Neuronal stem cell (in vitro differentiated cells): Measurements from ENCODE around the gene CACNB3.

Experiments
- DNase-seq: peaks from one replicate; pipeline ENCODE4 v3.0.0-alpha.2; 2013; ENCODE audit warnings: low spot score
- H2AFZ ChIP-seq: one replicate; pipeline ENCODE4 v1.6.1; 2013; ENCODE audit warnings: mild to moderate bottlenecking, low read length, inconsistent platforms
- H2AK5ac ChIP-seq: 2 replicates; pipeline ENCODE4 v1.6.1; 2013; ENCODE audit warnings: low read depth, mild to moderate bottlenecking, inconsistent platforms, low read length, moderate library complexity, mixed read lengths
- H2BK120ac ChIP-seq: 2 replicates; pipeline ENCODE4 v1.6.1; 2013; ENCODE audit warnings: low read depth, mild to moderate bottlenecking, inconsistent platforms, low read length, moderate library complexity, mixed read lengths
- H2BK12ac ChIP-seq: one replicate; pipeline ENCODE4 v1.6.1; 2013; ENCODE audit warnings: low read length, inconsistent platforms
- H2BK15ac ChIP-seq: 2 replicates; pipeline ENCODE4 v1.6.1; 2013; ENCODE audit warnings: mild to moderate bottlenecking, low read length, inconsistent platforms, mixed read lengths
- H2BK5ac ChIP-seq: one replicate; pipeline ENCODE4 v1.6.1; 2013; ENCODE audit warnings: inconsistent platforms, mild to moderate bottlenecking, low read length, moderate library complexity
- H3K14ac ChIP-seq: one replicate; pipeline ENCODE4 v1.6.1; 2013; ENCODE audit warnings: low read length, inconsistent platforms
- H3K18ac ChIP-seq: 2 replicates; pipeline ENCODE4 v1.6.1; 2013; ENCODE audit warnings: low read length, inconsistent platforms
- H3K23ac ChIP-seq: 2 replicates; pipeline ENCODE4 v1.6.1; 2013; ENCODE audit warnings: low read depth, mild to moderate bottlenecking, mixed read lengths, low read length, inconsistent platforms; ENCODE audit not compliant: poor library complexity
- H3K27ac ChIP-seq: replicated peaks from 3 replicates; pipeline ENCODE4 v1.5.1; 2013; ENCODE audit warnings: low read length, inconsistent platforms
- H3K27me3 ChIP-seq, 3 experiments: 2 replicates each; pipeline ENCODE4 v1.6.1; 2013; ENCODE audit warnings: low read length in 3 of 3, mild to moderate bottlenecking in 2 of 3, inconsistent platforms in 1 of 3, low read depth in 1 of 3, mixed read lengths in 1 of 3, moderate library complexity in 1 of 3; ENCODE audit not compliant: control insufficient read depth in 3 of 3, insufficient read depth in 3 of 3
- H3K36me3 ChIP-seq, 2 donors: replicated peaks in 1 of 2; 2 replicates each; pipeline ENCODE4 v1.6.1; 2013; ENCODE audit warnings: low read length in 2 of 2; ENCODE audit not compliant: control insufficient read depth in 2 of 2, insufficient read depth in 2 of 2
- H3K4ac ChIP-seq: 2 replicates; pipeline ENCODE4 v1.6.1; 2013; ENCODE audit warnings: inconsistent platforms, mild to moderate bottlenecking, low read length, moderate library complexity
- H3K4me1 ChIP-seq, 2 donors: 1 replicate in 1 of 2; 2 replicates in 1 of 2; pipeline ENCODE4 v1.6.1; 2013; ENCODE audit warnings: low read length in 2 of 2, low read depth in 1 of 2; ENCODE audit not compliant: control insufficient read depth in 2 of 2, insufficient read depth in 1 of 2
- H3K4me2 ChIP-seq: one replicate; pipeline ENCODE4 v1.6.1; 2013; ENCODE audit warnings: mild to moderate bottlenecking, low read length, inconsistent platforms; ENCODE audit not compliant: insufficient read depth, poor library complexity, severe bottlenecking
- H3K4me3 ChIP-seq, 2 donors: 2 replicates each; pipeline ENCODE4 v1.5.1; 2013; ENCODE audit warnings: low read length in 2 of 2, mild to moderate bottlenecking in 2 of 2, inconsistent platforms in 1 of 2, moderate library complexity in 1 of 2
- H3K79me1 ChIP-seq: one replicate; pipeline ENCODE4 v1.6.1; 2013; ENCODE audit warnings: low read depth, mild to moderate bottlenecking, inconsistent platforms, low read length, moderate library complexity
- H3K9ac ChIP-seq: one replicate; pipeline ENCODE4 v1.6.1; 2013; ENCODE audit warnings: mild to moderate bottlenecking, low read depth, low read length, inconsistent platforms; ENCODE audit not compliant: poor library complexity
- H3K9me3 ChIP-seq, 2 donors: replicated peaks in 1 of 2; 2 replicates each; pipeline versions ENCODE3 to v1.6.1; 2013; ENCODE audit warnings: low read length in 2 of 2, mild to moderate bottlenecking in 2 of 2, inconsistent platforms in 1 of 2, low read depth in 1 of 2, mixed read lengths in 1 of 2, moderate library complexity in 1 of 2; ENCODE audit not compliant: control insufficient read depth in 2 of 2, insufficient read depth in 1 of 2
- H4K8ac ChIP-seq: one replicate; pipeline ENCODE4 v1.6.1; 2013; ENCODE audit warnings: low read depth, mild to moderate bottlenecking, inconsistent platforms, low read length, moderate library complexity
- H4K91ac ChIP-seq: one replicate; pipeline ENCODE4 v1.6.1; 2013; ENCODE audit warnings: low read length, low read depth, mild to moderate bottlenecking, inconsistent platforms; ENCODE audit not compliant: poor library complexity
- WGBS, 2 donors: extraction: QIAGEN DNeasy Blood & Tissue Kit; methylation state at CpG; one replicate each; pipeline ENCODE4 v1.1.7; 2013; ENCODE audit warnings: missing lambda C conversion rate in 2 of 2, mixed read lengths in 1 of 2; ENCODE audit not compliant: insufficient read length in 2 of 2, insufficient replicate concordance in 1 of 2; ENCODE audit errors: extremely low coverage in 2 of 2; 5-methylcytosine and 5-hydroxymethylcytosine counted together

Gene CACNB3

GRCh38 chr12:48773686-48774085 is 44.6 kb upstream of the CACNB3 start:
- H3K9ac ChIP-seq = peak overlapping the region; percentile 39
- H2BK120ac ChIP-seq = no peak overlapping the region
- no peak overlapping the region for H3K27ac ChIP-seq
- no peaks in the 10 kb centered on the region for H3K27me3 ChIP-seq
- no peak overlapping the region for H2AK5ac ChIP-seq
- no peak overlapping the region for H3K4ac ChIP-seq
- no peak overlapping the region for H2BK5ac ChIP-seq
- no peak overlapping the region for H4K91ac ChIP-seq
- peaks cover 0 to 3% of the 10 kb centered on the region in 2 donors for H3K4me1 ChIP-seq
- no peak overlapping the region for H3K4me2 ChIP-seq
- no peak overlapping the region for H3K4me3 ChIP-seq
- no peak overlapping the region for H3K18ac ChIP-seq
- H3K36me3 ChIP-seq = peaks cover 74 to 91% of the 10 kb centered on the region in 2 donors
- no peak overlapping the region for H2BK15ac ChIP-seq
- no peak overlapping the region for H2AFZ ChIP-seq
- H3K9me3 ChIP-seq = peaks cover 0 to 2% of the 10 kb centered on the region in 2 donors
- no CpG with 5 or more reads among the region's 5 CpGs for WGBS, 2 donors
- no peak overlapping the region for H4K8ac ChIP-seq
- no peak overlapping the region for H2BK12ac ChIP-seq
- H3K14ac ChIP-seq = no peak overlapping the region
- DNase-seq = no peak
- H3K79me1 ChIP-seq = peaks cover 4% of the 10 kb centered on the region
- no peak overlapping the region for H3K23ac ChIP-seq

GRCh38 chr12:48774516-48774915 is 43.8 kb upstream of the CACNB3 start:
- H3K4me2 ChIP-seq = no peak overlapping the region
- H3K9me3 ChIP-seq = peaks cover 0 to 2% of the 10 kb centered on the region in 2 donors
- no peak overlapping the region for H2BK5ac ChIP-seq
- no peak overlapping the region for H2BK120ac ChIP-seq
- H2BK15ac ChIP-seq = no peak overlapping the region
- no peak overlapping the region for H3K4ac ChIP-seq
- no peak for DNase-seq
- H4K91ac ChIP-seq = no peak overlapping the region
- H3K14ac ChIP-seq = no peak overlapping the region
- H3K27me3 ChIP-seq = no peaks in the 10 kb centered on the region
- no peak overlapping the region for H2AFZ ChIP-seq
- H3K4me3 ChIP-seq = no peak overlapping the region
- H3K4me1 ChIP-seq = no peaks in the 10 kb centered on the region
- H3K36me3 ChIP-seq = peaks cover 71 to 90% of the 10 kb centered on the region in 2 donors
- H3K27ac ChIP-seq = no peak overlapping the region
- H2BK12ac ChIP-seq = no peak overlapping the region
- H3K23ac ChIP-seq = no peak overlapping the region
- H3K9ac ChIP-seq = no peak overlapping the region
- WGBS, 2 donors = no CpG with 5 or more reads among the region's 2 CpGs
- no peak overlapping the region for H2AK5ac ChIP-seq
- H3K18ac ChIP-seq = no peak overlapping the region
- no peak overlapping the region for H4K8ac ChIP-seq
- peaks cover 6% of the 10 kb centered on the region for H3K79me1 ChIP-seq

GRCh38 chr12:48775299-48775698 is 43.0 kb upstream of the CACNB3 start:
- peak overlapping the region; percentile 59 for H3K23ac ChIP-seq
- H3K4me3 ChIP-seq = no peak overlapping the region
- no peak overlapping the region for H3K18ac ChIP-seq
- DNase-seq = no peak
- H4K8ac ChIP-seq = no peak overlapping the region
- no peak overlapping the region for H2BK12ac ChIP-seq
- no peak overlapping the region for H3K4me2 ChIP-seq
- H3K27me3 ChIP-seq = no peaks in the 10 kb centered on the region
- no peak overlapping the region for H3K27ac ChIP-seq
- no peaks in the 10 kb centered on the region for H3K4me1 ChIP-seq
- H2BK15ac ChIP-seq = no peak overlapping the region
- peaks cover 0 to 2% of the 10 kb centered on the region in 2 donors for H3K9me3 ChIP-seq
- H3K4ac ChIP-seq = no peak overlapping the region
- no peak overlapping the region for H2BK120ac ChIP-seq
- WGBS, 2 donors = no CpG with 5 or more reads among the region's 8 CpGs
- H4K91ac ChIP-seq = no peak overlapping the region
- H2BK5ac ChIP-seq = no peak overlapping the region
- H3K79me1 ChIP-seq = peaks cover 6% of the 10 kb centered on the region
- no peak overlapping the region for H3K14ac ChIP-seq
- H2AK5ac ChIP-seq = no peak overlapping the region
- H3K9ac ChIP-seq = no peak overlapping the region
- H2AFZ ChIP-seq = no peak overlapping the region
- H3K36me3 ChIP-seq = peaks cover 72 to 88% of the 10 kb centered on the region in 2 donors

- Histone ChIP-seq H3K27ac (no peak overlapping the region), H2BK12ac (no peak overlapping the region), H3K9me3 (peaks cover 0 to 2% of the 10 kb centered on the region in 2 donors), H3K4ac (no peak overlapping the region), H3K36me3 (peaks cover 68 to 80% of the 10 kb centered on the region in 2 donors), H3K79me1 (peaks cover 6% of the 10 kb centered on the region), H3K4me2 (no peak overlapping the region), H2BK15ac (no peak overlapping the region), H2AK5ac (no peak overlapping the region), H3K14ac (no peak overlapping the region), H3K18ac (peak overlapping the region; percentile 45), H3K27me3 (no peaks in the 10 kb centered on the region), H3K4me3 (no peak overlapping the region), H2BK120ac (no peak overlapping the region), H2AFZ (no peak overlapping the region), H3K23ac (no peak overlapping the region), H3K9ac (peak overlapping the region; percentile 35), H2BK5ac (peak overlapping the region; percentile 48), H4K8ac (no peak overlapping the region), H4K91ac (no peak overlapping the region), H3K4me1 (no peaks in the 10 kb centered on the region)
- WGBS, 2 donors = no CpG with 5 or more reads among the region's 29 CpGs
- DNase-seq = no peak
These were observed 42.2 kb upstream of the CACNB3 start for GRCh38 chr12:48775991-48776649.
